IMR-90 (cell line): ENCODE results near the gene PEAK1. TPM values are rescaled to one million over a fixed set of nuclear protein-coding genes. Genes with fewer than 3 reads are reported as not detected.

Experiments
- ATAC-seq: fragments of 200-7000 bp; cut with Tn5 transposase; 2 replicates; pipeline ENCODE4 v1.9.1; 2020; ENCODE audit warnings: low read depth, mild to moderate bottlenecking, moderate library complexity
- BruUV-seq: library from RNA; stranded (reverse); fragments of 400-500 nt; replicated peaks from 2 replicates; lab custom pipeline; 2021; lab: Mats Ljungman, UMichigan
- CTCF ChIA-PET: fragments of 300-600 bp; formaldehyde crosslinking; extraction: SDS; loops from one replicate; lab custom pipeline; 2021; ENCODE audit warnings: antibody characterized with exemption; lab: Yijun Ruan, JAX
- POLR2A ChIA-PET: fragments of 300-600 bp; sonication (Branson Sonifier 250); formaldehyde crosslinking; loops from one replicate; lab custom pipeline; 2022; ENCODE audit warnings: antibody characterized with exemption; ENCODE audit not compliant: unreplicated experiment; lab: Charles Lee
- DNase-seq: peaks from one replicate; pipeline ENCODE4 v3.0.0; 2013
- H2AFZ ChIP-seq: replicated peaks from 2 replicates; pipeline ENCODE3; 2013; ENCODE audit warnings: low read length, mild to moderate bottlenecking; ENCODE audit not compliant: poor library complexity
- H2AK5ac ChIP-seq: 2 replicates; pipeline ENCODE4 v1.6.1; 2013; ENCODE audit warnings: low read depth, low read length, inconsistent platforms
- H2AK9ac ChIP-seq: replicated peaks from 2 replicates; pipeline ENCODE3; 2013; ENCODE audit warnings: mild to moderate bottlenecking, low read depth, low read length, moderate library complexity; ENCODE audit not compliant: poor library complexity
- H2BK120ac ChIP-seq: 2 replicates; pipeline ENCODE4 v1.6.1; 2013; ENCODE audit warnings: low read depth, low read length, inconsistent platforms
- H2BK15ac ChIP-seq: 3 replicates; pipeline ENCODE4 v1.6.1; 2013; ENCODE audit warnings: low read depth, low read length, inconsistent platforms
- H2BK20ac ChIP-seq: 2 replicates; pipeline ENCODE4 v1.6.1; 2013; ENCODE audit warnings: low read depth, mild to moderate bottlenecking, inconsistent platforms, low read length, moderate library complexity
- H2BK5ac ChIP-seq: 2 replicates; pipeline ENCODE4 v1.6.1; 2013; ENCODE audit warnings: mild to moderate bottlenecking, low read depth, low read length, inconsistent platforms; ENCODE audit not compliant: poor library complexity, severe bottlenecking
- H3K14ac ChIP-seq: replicated peaks from 2 replicates; pipeline ENCODE4 v1.6.1; 2013; ENCODE audit warnings: low read depth, low read length, inconsistent platforms
- H3K18ac ChIP-seq: 2 replicates; pipeline ENCODE4 v1.6.1; 2013; ENCODE audit warnings: low read depth, low read length, control low read depth
- H3K23ac ChIP-seq: 2 replicates; pipeline ENCODE4 v1.6.1; 2013; ENCODE audit warnings: low read depth, low read length, inconsistent platforms
- H3K27ac ChIP-seq: 2 replicates; pipeline ENCODE4 v1.5.1; 2013; ENCODE audit warnings: mild to moderate bottlenecking, control low read depth, low read length; ENCODE audit not compliant: insufficient read depth
- H3K27me3 ChIP-seq: 2 replicates; pipeline ENCODE4 v1.6.1; 2013; ENCODE audit warnings: low read length; ENCODE audit not compliant: control insufficient read depth, insufficient read depth
- H3K36me3 ChIP-seq: 2 replicates; pipeline ENCODE4 v1.6.1; 2013; ENCODE audit warnings: low read length, mixed read lengths; ENCODE audit not compliant: control insufficient read depth, insufficient read depth
- H3K4ac ChIP-seq: 2 replicates; pipeline ENCODE4 v1.6.1; 2013; ENCODE audit warnings: low read depth, low read length, inconsistent platforms
- H3K4me1 ChIP-seq: 2 replicates; pipeline ENCODE4 v1.6.1; 2013; ENCODE audit warnings: low read length, mixed read lengths; ENCODE audit not compliant: control insufficient read depth, insufficient read depth
- H3K4me2 ChIP-seq: 2 replicates; pipeline ENCODE4 v1.6.1; 2013; ENCODE audit warnings: low read depth, mild to moderate bottlenecking, control low read depth, low read length, moderate library complexity
- H3K4me3 ChIP-seq: 2 replicates; pipeline ENCODE4 v1.5.1; 2013; ENCODE audit warnings: low read depth, mild to moderate bottlenecking, control low read depth, low read length, moderate library complexity; ENCODE audit not compliant: insufficient read depth
- H3K56ac ChIP-seq: 2 replicates; pipeline ENCODE4 v1.6.1; 2013; ENCODE audit warnings: low read length, inconsistent platforms; ENCODE audit not compliant: insufficient read depth; ENCODE audit errors: extremely low read depth
- H3K79me1 ChIP-seq, 2 experiments: 2 replicates each; pipeline ENCODE4 v1.6.1; 2013; ENCODE audit warnings: low read length in 2 of 2, inconsistent platforms in 1 of 2, low read depth in 1 of 2
- H3K9ac ChIP-seq: 2 replicates; pipeline ENCODE4 v1.6.1; 2013; ENCODE audit warnings: low read depth, low read length, control low read depth
- H3K9me1 ChIP-seq: 2 replicates; pipeline ENCODE4 v1.6.1; 2013; ENCODE audit warnings: low read length, inconsistent platforms; ENCODE audit not compliant: insufficient read depth
- H3K9me3 ChIP-seq: 2 replicates; pipeline ENCODE4 v1.6.1; 2013; ENCODE audit warnings: low read length; ENCODE audit not compliant: control insufficient read depth, insufficient read depth
- H4K20me1 ChIP-seq: 2 replicates; pipeline ENCODE4 v1.6.1; 2013; ENCODE audit warnings: low read length, inconsistent platforms; ENCODE audit not compliant: insufficient read depth
- H4K5ac ChIP-seq: 2 replicates; pipeline ENCODE4 v1.6.1; 2013; ENCODE audit warnings: mild to moderate bottlenecking, low read depth, low read length, control low read depth
- H4K8ac ChIP-seq, 2 experiments: 2 replicates each; pipeline ENCODE4 v1.6.1; 2013; ENCODE audit warnings: low read depth in 2 of 2, low read length in 2 of 2, control low read depth in 1 of 2, inconsistent platforms in 1 of 2
- H4K91ac ChIP-seq: 2 replicates; pipeline ENCODE4 v1.6.1; 2013; ENCODE audit warnings: low read depth, low read length, inconsistent platforms; ENCODE audit not compliant: insufficient read depth
- BHLHE40 ChIP-seq: fragments of 150-350 bp; IDR thresholded peaks from 2 replicates; pipeline ENCODE4 v1.6.1; 2016; ENCODE audit warnings: mild to moderate bottlenecking, low read depth, low read length
- CEBPB ChIP-seq: IDR thresholded peaks from 2 replicates; pipeline ENCODE4 v1.6.1; 2012; ENCODE audit warnings: low read depth, low read length, improper control_type of control experiment
- CHD1 ChIP-seq: IDR thresholded peaks from 2 replicates; pipeline ENCODE4 v1.6.1; 2012; ENCODE audit warnings: low read depth, low read length, improper control_type of control experiment
- FOS ChIP-seq: fragments of 150-350 bp; IDR thresholded peaks from 2 replicates; pipeline ENCODE4 v1.6.1; 2016; ENCODE audit warnings: low read depth, low read length
- MAFK ChIP-seq: IDR thresholded peaks from 2 replicates; pipeline ENCODE4 v1.6.1; 2012; ENCODE audit warnings: low read depth, low read length, improper control_type of control experiment
- MAZ ChIP-seq: IDR thresholded peaks from 2 replicates; pipeline ENCODE4 v1.6.1; 2012; ENCODE audit warnings: low read depth, mild to moderate bottlenecking, low read length, improper control_type of control experiment, moderate library complexity, borderline replicate concordance
- MXI1 ChIP-seq: IDR thresholded peaks from 2 replicates; pipeline ENCODE4 v1.6.1; 2012; ENCODE audit warnings: low read depth, mild to moderate bottlenecking, low read length, moderate library complexity, borderline replicate concordance
- NFE2L2 ChIP-seq: fragments of 150-350 bp; IDR thresholded peaks from 2 replicates; pipeline ENCODE4 v1.6.1; 2016; ENCODE audit warnings: low read depth, mild to moderate bottlenecking, low read length
- POLR2A ChIP-seq: IDR thresholded peaks from 2 replicates; pipeline ENCODE4 v1.6.1; 2012; ENCODE audit warnings: mild to moderate bottlenecking, low read depth, low read length
- RAD21 ChIP-seq: IDR thresholded peaks from 2 replicates; pipeline ENCODE4 v1.6.1; 2012; ENCODE audit warnings: low read length, improper control_type of control experiment
- RCOR1 ChIP-seq: IDR thresholded peaks from 2 replicates; pipeline ENCODE4 v1.6.1; 2012; ENCODE audit warnings: mild to moderate bottlenecking, low read length, improper control_type of control experiment; ENCODE audit not compliant: insufficient replicate concordance
- RFX5 ChIP-seq: IDR thresholded peaks from 2 replicates; pipeline ENCODE4 v1.8.0; 2012; ENCODE audit warnings: low read depth, mild to moderate bottlenecking, low read length, moderate library complexity
- SMC3 ChIP-seq: fragments of 150-350 bp; IDR thresholded peaks from 2 replicates; pipeline ENCODE4 v1.6.1; 2016; ENCODE audit warnings: low read depth, mild to moderate bottlenecking, antibody characterized with exemption, low read length, moderate library complexity
- WGBS, 2 experiments: methylation state at CpG; one replicate each; pipeline versions ENCODE4 v1.1.5 to v1.1.7; 2013; ENCODE audit warnings: missing lambda C conversion rate in 2 of 2; ENCODE audit not compliant: insufficient read length in 1 of 2; ENCODE audit errors: extremely low coverage in 2 of 2; 5-methylcytosine and 5-hydroxymethylcytosine counted together
- dilution Hi-C: fragments of 300-500 bp; cut with HindIII; formaldehyde crosslinking; loops from one replicate; pipeline ENCODE4 v1.14.3; 2018; ENCODE audit warnings: low sequenced_read_pairs; ENCODE audit not compliant: unreplicated experiment
- in situ Hi-C: fragments of 300-500 bp; cut with MboI; formaldehyde crosslinking; loops from 3 replicates; pipeline ENCODE4 v1.14.3; 2019; ENCODE audit warnings: low sequenced_read_pairs, inconsistent platforms, mixed read lengths
- intact Hi-C: fragments of 100-400 bp; cut with micrococcal nuclease; formaldehyde crosslinking; loops from 2 replicates; pipeline ENCODE4 v1.10.0; 2022
- polyA plus RNA-seq, 3 experiments: library from polyadenylated mRNA; depleted of rRNA; stranded (reverse); fragments of >200 nt; gene quantifications; 2 replicates each; pipeline ENCODE4 v1.2.3, GENCODE V29; 2012; ENCODE audit warnings: low replicate concordance in 1 of 3
- total RNA-seq: library from RNA; depleted of rRNA; stranded (reverse); fragments of >200 nt; gene quantifications from 2 replicates; pipeline ENCODE4 v1.2.3, GENCODE V29; 2012
- TF ChIP-seq, protein P1 (sequence below): conservative IDR thresholded peaks from 2 replicates; pipeline ENCODE4 v1.5.1; 2012; ENCODE audit warnings: mild to moderate bottlenecking, low read depth, low read length, improper control_type of control experiment
- TF ChIP-seq, protein P2 (sequence below): fragments of 150-350 bp; IDR thresholded peaks from 2 replicates; pipeline ENCODE4 v1.6.1; 2017; ENCODE audit warnings: mild to moderate bottlenecking, antibody characterized with exemption, low read length, low read depth
- TF ChIP-seq, protein P3 (sequence below): fragments of 150-350 bp; IDR thresholded peaks from 2 replicates; pipeline ENCODE4 v1.6.1; 2016; ENCODE audit warnings: low read depth, mild to moderate bottlenecking, low read length, moderate library complexity, borderline replicate concordance

PEAK1 gene
- total and polyA plus RNA-seq, 2 of the 4 experiments (the other 2 are of a cell fraction): 21.5 to 43.9 TPM

DNA sequence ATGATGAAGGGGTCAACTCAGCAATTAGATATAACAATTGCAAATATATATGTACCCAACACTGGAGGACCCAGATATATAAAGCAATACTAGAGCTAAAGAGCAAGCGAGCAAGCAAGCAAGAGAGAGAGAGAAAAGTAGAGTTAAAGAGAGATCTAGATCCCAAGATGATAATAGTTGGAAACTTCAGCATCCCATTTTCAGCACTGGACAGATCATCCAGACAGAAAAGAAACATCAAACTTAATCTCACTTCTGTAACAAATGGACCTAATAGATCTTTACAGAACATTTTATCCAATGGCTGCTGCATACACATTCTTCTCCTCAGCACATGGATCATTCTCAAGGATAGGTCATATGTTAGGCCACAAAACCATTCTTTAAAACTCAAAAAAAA, 23.2 kb downstream of the PEAK1 start:
- Histone ChIP-seq H4K20me1 (peaks cover 64% of the 10 kb centered on the region), H2BK15ac (no peak overlapping the region), H3K18ac (no peak overlapping the region), H3K4me1 (peaks cover 7% of the 10 kb centered on the region), H3K4ac (no peak overlapping the region), H2AK5ac (no peak overlapping the region), H4K5ac (no peak overlapping the region), H2BK20ac (no peak overlapping the region), H3K79me1 (peaks cover 19 to 49% of the 10 kb centered on the region in 2 experiments), H3K9ac (no peak overlapping the region), H3K4me2 (no peak overlapping the region), H3K9me3 (peaks cover 8% of the 10 kb centered on the region), H3K36me3 (peaks cover 3% of the 10 kb centered on the region; the same call in 1 of the 2 replicates), H2AFZ (no peak overlapping the region), H3K14ac (no peak overlapping the region), H3K27ac (no peak overlapping the region), H3K56ac (no peak overlapping the region), H2BK120ac (no peak overlapping the region), H3K23ac (no peak overlapping the region), H3K4me3 (no peak overlapping the region), H3K27me3 (no peaks in the 10 kb centered on the region), H4K91ac (no peak overlapping the region), H4K8ac (no peak overlapping the region), H2BK5ac (no peak overlapping the region), H2AK9ac (no peak overlapping the region), H3K9me1 (peaks cover 19% of the 10 kb centered on the region)
- ChIA-PET CTCF (no interaction called here), POLR2A (no interaction called here)
- dilution Hi-C loops (no loop called here), in situ Hi-C loops (no loop called here), intact Hi-C loops (no loop called here)
- BruUV-seq: no TSS peak
- WGBS, 2 experiments: no CpG with 5 or more reads among the region's 1 CpG
- no peak for ATAC-seq
- no peak for DNase-seq
- no peak for TF ChIP-seq MXI1
- no peak for TF ChIP-seq RCOR1
- TF ChIP-seq CEBPB: no peak
- no peak for TF ChIP-seq MAZ
- TF ChIP-seq RAD21: no peak
- TF ChIP-seq, protein P1, sequence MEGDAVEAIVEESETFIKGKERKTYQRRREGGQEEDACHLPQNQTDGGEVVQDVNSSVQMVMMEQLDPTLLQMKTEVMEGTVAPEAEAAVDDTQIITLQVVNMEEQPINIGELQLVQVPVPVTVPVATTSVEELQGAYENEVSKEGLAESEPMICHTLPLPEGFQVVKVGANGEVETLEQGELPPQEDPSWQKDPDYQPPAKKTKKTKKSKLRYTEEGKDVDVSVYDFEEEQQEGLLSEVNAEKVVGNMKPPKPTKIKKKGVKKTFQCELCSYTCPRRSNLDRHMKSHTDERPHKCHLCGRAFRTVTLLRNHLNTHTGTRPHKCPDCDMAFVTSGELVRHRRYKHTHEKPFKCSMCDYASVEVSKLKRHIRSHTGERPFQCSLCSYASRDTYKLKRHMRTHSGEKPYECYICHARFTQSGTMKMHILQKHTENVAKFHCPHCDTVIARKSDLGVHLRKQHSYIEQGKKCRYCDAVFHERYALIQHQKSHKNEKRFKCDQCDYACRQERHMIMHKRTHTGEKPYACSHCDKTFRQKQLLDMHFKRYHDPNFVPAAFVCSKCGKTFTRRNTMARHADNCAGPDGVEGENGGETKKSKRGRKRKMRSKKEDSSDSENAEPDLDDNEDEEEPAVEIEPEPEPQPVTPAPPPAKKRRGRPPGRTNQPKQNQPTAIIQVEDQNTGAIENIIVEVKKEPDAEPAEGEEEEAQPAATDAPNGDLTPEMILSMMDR: no peak
- TF ChIP-seq, protein P2, sequence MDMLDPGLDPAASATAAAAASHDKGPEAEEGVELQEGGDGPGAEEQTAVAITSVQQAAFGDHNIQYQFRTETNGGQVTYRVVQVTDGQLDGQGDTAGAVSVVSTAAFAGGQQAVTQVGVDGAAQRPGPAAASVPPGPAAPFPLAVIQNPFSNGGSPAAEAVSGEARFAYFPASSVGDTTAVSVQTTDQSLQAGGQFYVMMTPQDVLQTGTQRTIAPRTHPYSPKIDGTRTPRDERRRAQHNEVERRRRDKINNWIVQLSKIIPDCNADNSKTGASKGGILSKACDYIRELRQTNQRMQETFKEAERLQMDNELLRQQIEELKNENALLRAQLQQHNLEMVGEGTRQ: no peak
- TF ChIP-seq BHLHE40: no peak
- no peak for TF ChIP-seq MAFK
- no peak for TF ChIP-seq SMC3
- no peak for TF ChIP-seq POLR2A
- TF ChIP-seq, protein P3, sequence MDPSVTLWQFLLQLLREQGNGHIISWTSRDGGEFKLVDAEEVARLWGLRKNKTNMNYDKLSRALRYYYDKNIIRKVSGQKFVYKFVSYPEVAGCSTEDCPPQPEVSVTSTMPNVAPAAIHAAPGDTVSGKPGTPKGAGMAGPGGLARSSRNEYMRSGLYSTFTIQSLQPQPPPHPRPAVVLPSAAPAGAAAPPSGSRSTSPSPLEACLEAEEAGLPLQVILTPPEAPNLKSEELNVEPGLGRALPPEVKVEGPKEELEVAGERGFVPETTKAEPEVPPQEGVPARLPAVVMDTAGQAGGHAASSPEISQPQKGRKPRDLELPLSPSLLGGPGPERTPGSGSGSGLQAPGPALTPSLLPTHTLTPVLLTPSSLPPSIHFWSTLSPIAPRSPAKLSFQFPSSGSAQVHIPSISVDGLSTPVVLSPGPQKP: no peak
- TF ChIP-seq RFX5: no peak
- TF ChIP-seq NFE2L2: no peak
- TF ChIP-seq CHD1: no peak
- TF ChIP-seq FOS: no peak
